ENCODE data around the gene GNAL.

GNAL gene

GRCh38 chr18:11799066-11799465 is 110.0 kb downstream of the GNAL start:
- H3K4me3 ChIP-seq (ENCODE audit: low read depth, low read length): no peak overlapping the region
- H3K9me3 ChIP-seq (ENCODE audit: severe bottlenecking): peaks cover 4% of the 10 kb centered on the region
- DNase-seq: no peak
- no peaks in the 10 kb centered on the region for H3K27me3 ChIP-seq (ENCODE audit: insufficient read depth, low read depth, severe bottlenecking)
- H3K36me3 ChIP-seq: no peaks in the 10 kb centered on the region
- TF ChIP-seq CTCF (IDR thresholded peaks at IDR 0.05; ENCODE audit: low read depth, low read length): no peak
- H3K27ac ChIP-seq: no peak overlapping the region

- Histone ChIP-seq H3K4me3 (ENCODE audit: low read depth, low read length) (no peak overlapping the region), H3K27me3 (ENCODE audit: insufficient read depth, low read depth, severe bottlenecking) (no peaks in the 10 kb centered on the region), H3K27ac (no peak overlapping the region), H3K9me3 (ENCODE audit: severe bottlenecking) (no peaks in the 10 kb centered on the region), H3K36me3 (no peaks in the 10 kb centered on the region)
- no peak for TF ChIP-seq CTCF (IDR thresholded peaks at IDR 0.05; ENCODE audit: low read depth, low read length)
- no peak for DNase-seq
Observed at GRCh38 chr18:11800566-11801334, 111.7 kb downstream of the GNAL start.

GRCh38 chr18:11801573-11801972 is 112.5 kb downstream of the GNAL start:
- DNase-seq: no peak
- no peak for TF ChIP-seq CTCF (IDR thresholded peaks at IDR 0.05; ENCODE audit: low read depth, low read length)
- Histone ChIP-seq H3K27me3 (ENCODE audit: insufficient read depth, low read depth, severe bottlenecking) (no peaks in the 10 kb centered on the region), H3K27ac (no peak overlapping the region), H3K4me3 (ENCODE audit: low read depth, low read length) (no peak overlapping the region), H3K36me3 (no peaks in the 10 kb centered on the region), H3K9me3 (ENCODE audit: severe bottlenecking) (no peaks in the 10 kb centered on the region)

- Histone ChIP-seq H3K4me3 (ENCODE audit: low read depth, low read length) (no peak overlapping the region), H3K36me3 (no peaks in the 10 kb centered on the region), H3K9me3 (ENCODE audit: severe bottlenecking) (no peaks in the 10 kb centered on the region), H3K27me3 (ENCODE audit: insufficient read depth, low read depth, severe bottlenecking) (no peaks in the 10 kb centered on the region), H3K27ac (no peak overlapping the region)
- TF ChIP-seq CTCF (IDR thresholded peaks at IDR 0.05; ENCODE audit: low read depth, low read length): no peak
- DNase-seq: no peak
Observed at GRCh38 chr18:11802158-11802557, 113.1 kb downstream of the GNAL start.

- Histone ChIP-seq H3K27me3 (ENCODE audit: insufficient read depth, low read depth, severe bottlenecking) (no peaks in the 10 kb centered on the region), H3K36me3 (no peaks in the 10 kb centered on the region)
Observed at GRCh38 chr18:11802586-11802985, 113.5 kb downstream of the GNAL start.

More at GRCh38 chr18:11802586-11802985, 113.5 kb downstream of the GNAL start:
- no peak for DNase-seq
- Histone ChIP-seq H3K4me3 (ENCODE audit: low read depth, low read length) (no peak overlapping the region), H3K9me3 (ENCODE audit: severe bottlenecking) (no peaks in the 10 kb centered on the region), H3K27ac (no peak overlapping the region)
- TF ChIP-seq CTCF (IDR thresholded peaks at IDR 0.05; ENCODE audit: low read depth, low read length): no peak
